ENCODE data around the gene MAPKAP1. TPM values are rescaled to one million over a fixed set of nuclear protein-coding genes. Genes with fewer than 3 reads are reported as not detected.
"Not testable (repeated sequence)": the region's sequence is repeated elsewhere in the genome, so short reads cannot be mapped to it uniquely, and the experiment has no call there.

MAPKAP1 gene
- total and polyA plus RNA-seq, 9 of the 15 experiments (the other 6 are each of a cell fraction or from before 2014, with no cell fraction given): 2.6 to 82.1 (median 61.1) TPM

- H4K20me1 ChIP-seq (replicated peaks; ENCODE audit: control insufficient read depth, insufficient read depth, low read length); H3K27ac ChIP-seq (ENCODE audit: extremely low read depth, low read depth, low read length); in situ Hi-C loops (cut with MboI); POLR2A ChIA-PET; H3K79me2 ChIP-seq (ENCODE audit: control insufficient read depth, insufficient read depth, low read length); H2AFZ ChIP-seq (ENCODE audit: low read depth, low read length); H3K9me3 ChIP-seq (replicated peaks; ENCODE audit: control insufficient read depth, insufficient read depth, low read depth, low read length); FAIRE-seq; H3K27me3 ChIP-seq (ENCODE audit: control insufficient read depth in 2 of 2, insufficient read depth in 2 of 2, low read length in 2 of 2); H3K4me2 ChIP-seq (ENCODE audit: insufficient read depth, low read length); intact Hi-C loops (cut with micrococcal nuclease); BruUV-seq (replicated peaks); H3K9ac ChIP-seq (ENCODE audit: insufficient read depth in 1 of 2, low read depth in 2 of 2, low read length in 2 of 2); DNase-seq (ENCODE audit: extremely low read depth in 1 of 4, low spot score in 3 of 4); ATAC-seq; CTCF ChIA-PET (ENCODE audit: low intra/inter-chr PET ratio); H3K9me1 ChIP-seq (ENCODE audit: control insufficient read depth, insufficient read depth, low read length); H3K4me1 ChIP-seq (replicated peaks in 1 of 2; ENCODE audit: control insufficient read depth in 2 of 2, insufficient read depth in 2 of 2, low read length in 2 of 2); H3K36me3 ChIP-seq (ENCODE audit: control insufficient read depth, insufficient read depth, low read length); H3K4me3 ChIP-seq: not testable (repeated sequence)
- peak; percentile 49 for TF ChIP-seq ZNF280A (IDR thresholded peaks at IDR 0.05; ENCODE audit: low read depth, partially characterized antibody)
- 0 out of 3 replicates have a peak, but pooled peaks of 1 of the 2 experiments have one; percentile 32 for TF ChIP-seq CBX3 (IDR thresholded peaks at IDR 0.05; ENCODE audit: borderline replicate concordance in 1 of 2, low read length in 2 of 2)
- TF ChIP-seq, protein P1, sequence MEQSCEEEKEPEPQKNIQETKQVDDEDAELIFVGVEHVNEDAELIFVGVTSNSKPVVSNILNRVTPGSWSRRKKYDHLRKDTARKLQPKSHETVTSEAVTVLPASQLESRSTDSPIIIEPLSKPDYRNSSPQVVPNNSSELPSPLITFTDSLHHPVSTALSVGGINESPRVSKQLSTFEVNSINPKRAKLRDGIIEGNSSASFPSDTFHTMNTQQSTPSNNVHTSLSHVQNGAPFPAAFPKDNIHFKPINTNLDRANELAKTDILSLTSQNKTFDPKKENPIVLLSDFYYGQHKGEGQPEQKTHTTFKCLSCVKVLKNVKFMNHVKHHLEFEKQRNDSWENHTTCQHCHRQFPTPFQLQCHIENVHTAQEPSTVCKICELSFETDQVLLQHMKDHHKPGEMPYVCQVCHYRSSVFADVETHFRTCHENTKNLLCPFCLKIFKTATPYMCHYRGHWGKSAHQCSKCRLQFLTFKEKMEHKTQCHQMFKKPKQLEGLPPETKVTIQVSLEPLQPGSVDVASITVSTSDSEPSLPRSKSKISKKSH (CRISPR knock-in tag; IDR thresholded peaks at IDR 0.05): peak; percentile 73; the same call in 1 of the 2 replicates
- 100% methylated on average over 3 of the region's 3 CpGs for whole genome bisulfite sequencing (ENCODE audit: insufficient coverage, low coverage, missing lambda C conversion rate)
Observed at GRCh38 chr9:125571824-125572223, 135.2 kb downstream of the MAPKAP1 start.

Measured in K562 (cell line).